IMR-90 (cell line): ENCODE data around the gene CCSER1.

Source experiments
- BHLHE40 ChIP-seq: fragments of 150-350 bp; IDR thresholded peaks from 2 replicates; pipeline ENCODE4 v1.6.1; 2016; ENCODE audit warnings: mild to moderate bottlenecking, low read depth, low read length
- CEBPB ChIP-seq: IDR thresholded peaks from 2 replicates; pipeline ENCODE4 v1.6.1; 2012; ENCODE audit warnings: low read depth, low read length, improper control_type of control experiment
- CHD1 ChIP-seq: IDR thresholded peaks from 2 replicates; pipeline ENCODE4 v1.6.1; 2012; ENCODE audit warnings: low read depth, low read length, improper control_type of control experiment
- CTCF ChIP-seq: conservative IDR thresholded peaks from 2 replicates; pipeline ENCODE4 v1.5.1; 2012; ENCODE audit warnings: mild to moderate bottlenecking, low read depth, low read length, improper control_type of control experiment
- MAFK ChIP-seq: IDR thresholded peaks from 2 replicates; pipeline ENCODE4 v1.6.1; 2012; ENCODE audit warnings: low read depth, low read length, improper control_type of control experiment
- MAZ ChIP-seq: IDR thresholded peaks from 2 replicates; pipeline ENCODE4 v1.6.1; 2012; ENCODE audit warnings: low read depth, mild to moderate bottlenecking, low read length, improper control_type of control experiment, moderate library complexity, borderline replicate concordance
- MXI1 ChIP-seq: IDR thresholded peaks from 2 replicates; pipeline ENCODE4 v1.6.1; 2012; ENCODE audit warnings: low read depth, mild to moderate bottlenecking, low read length, moderate library complexity, borderline replicate concordance
- POLR2A ChIP-seq: IDR thresholded peaks from 2 replicates; pipeline ENCODE4 v1.6.1; 2012; ENCODE audit warnings: mild to moderate bottlenecking, low read depth, low read length
- RCOR1 ChIP-seq: IDR thresholded peaks from 2 replicates; pipeline ENCODE4 v1.6.1; 2012; ENCODE audit warnings: mild to moderate bottlenecking, low read length, improper control_type of control experiment; ENCODE audit not compliant: insufficient replicate concordance
- SMC3 ChIP-seq: fragments of 150-350 bp; IDR thresholded peaks from 2 replicates; pipeline ENCODE4 v1.6.1; 2016; ENCODE audit warnings: low read depth, mild to moderate bottlenecking, antibody characterized with exemption, low read length, moderate library complexity
- USF2 ChIP-seq: fragments of 150-350 bp; IDR thresholded peaks from 2 replicates; pipeline ENCODE4 v1.6.1; 2017; ENCODE audit warnings: mild to moderate bottlenecking, antibody characterized with exemption, low read length, low read depth
- TF ChIP-seq, protein P1 (sequence below): fragments of 150-350 bp; IDR thresholded peaks from 2 replicates; pipeline ENCODE4 v1.6.1; 2016; ENCODE audit warnings: low read depth, mild to moderate bottlenecking, low read length, moderate library complexity, borderline replicate concordance

DNA sequence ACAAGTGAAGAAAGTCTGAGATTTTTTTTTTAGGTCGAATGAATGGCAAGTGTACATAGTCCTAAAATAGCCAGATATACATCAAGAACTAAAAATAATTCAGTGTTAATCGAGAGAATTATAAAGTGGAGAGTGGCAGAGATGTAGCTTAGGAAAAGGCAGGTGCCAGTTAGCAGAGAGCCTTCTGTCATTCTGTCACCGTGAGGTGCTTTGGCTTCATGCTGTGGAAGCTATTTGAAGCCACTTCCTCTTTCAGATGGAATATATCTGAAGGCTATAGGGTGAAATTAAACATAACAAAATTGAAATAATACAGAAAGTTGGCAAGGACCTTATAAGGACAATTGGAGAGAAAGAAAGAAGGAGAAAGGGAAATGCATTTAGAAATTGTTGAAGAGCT, 756.3 kb downstream of the CCSER1 start:
- TF ChIP-seq POLR2A (no peak), SMC3 (no peak), CTCF (no peak), MAFK (no peak), MAZ (no peak), CHD1 (no peak), CEBPB (no peak), RCOR1 (no peak), MXI1 (no peak), BHLHE40 (no peak), USF2 (no peak)
- TF ChIP-seq, protein P1, sequence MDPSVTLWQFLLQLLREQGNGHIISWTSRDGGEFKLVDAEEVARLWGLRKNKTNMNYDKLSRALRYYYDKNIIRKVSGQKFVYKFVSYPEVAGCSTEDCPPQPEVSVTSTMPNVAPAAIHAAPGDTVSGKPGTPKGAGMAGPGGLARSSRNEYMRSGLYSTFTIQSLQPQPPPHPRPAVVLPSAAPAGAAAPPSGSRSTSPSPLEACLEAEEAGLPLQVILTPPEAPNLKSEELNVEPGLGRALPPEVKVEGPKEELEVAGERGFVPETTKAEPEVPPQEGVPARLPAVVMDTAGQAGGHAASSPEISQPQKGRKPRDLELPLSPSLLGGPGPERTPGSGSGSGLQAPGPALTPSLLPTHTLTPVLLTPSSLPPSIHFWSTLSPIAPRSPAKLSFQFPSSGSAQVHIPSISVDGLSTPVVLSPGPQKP: no peak
